ENCODE results near the gene CAMK1G.

DNA sequence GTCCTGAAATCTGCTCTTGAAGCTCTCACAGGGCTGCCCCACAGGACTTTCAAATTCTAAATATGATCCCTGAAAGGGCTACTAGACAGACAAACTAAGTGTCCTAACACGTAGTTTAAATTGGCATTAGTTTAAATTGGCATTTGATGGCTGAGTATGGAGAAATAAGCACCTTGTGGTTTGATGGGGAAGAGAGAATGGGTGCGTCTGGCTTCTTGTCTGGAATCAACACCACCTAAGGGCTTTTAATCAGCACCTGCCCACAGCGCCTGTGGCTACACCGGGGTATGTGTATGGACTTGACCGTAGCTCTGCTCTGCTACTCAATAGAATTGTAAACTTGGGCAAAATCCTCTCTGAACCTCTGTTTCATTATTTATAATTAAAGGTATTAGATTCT is 74.4 kb downstream of the CAMK1G start:
- TF ChIP-seq, protein P1, sequence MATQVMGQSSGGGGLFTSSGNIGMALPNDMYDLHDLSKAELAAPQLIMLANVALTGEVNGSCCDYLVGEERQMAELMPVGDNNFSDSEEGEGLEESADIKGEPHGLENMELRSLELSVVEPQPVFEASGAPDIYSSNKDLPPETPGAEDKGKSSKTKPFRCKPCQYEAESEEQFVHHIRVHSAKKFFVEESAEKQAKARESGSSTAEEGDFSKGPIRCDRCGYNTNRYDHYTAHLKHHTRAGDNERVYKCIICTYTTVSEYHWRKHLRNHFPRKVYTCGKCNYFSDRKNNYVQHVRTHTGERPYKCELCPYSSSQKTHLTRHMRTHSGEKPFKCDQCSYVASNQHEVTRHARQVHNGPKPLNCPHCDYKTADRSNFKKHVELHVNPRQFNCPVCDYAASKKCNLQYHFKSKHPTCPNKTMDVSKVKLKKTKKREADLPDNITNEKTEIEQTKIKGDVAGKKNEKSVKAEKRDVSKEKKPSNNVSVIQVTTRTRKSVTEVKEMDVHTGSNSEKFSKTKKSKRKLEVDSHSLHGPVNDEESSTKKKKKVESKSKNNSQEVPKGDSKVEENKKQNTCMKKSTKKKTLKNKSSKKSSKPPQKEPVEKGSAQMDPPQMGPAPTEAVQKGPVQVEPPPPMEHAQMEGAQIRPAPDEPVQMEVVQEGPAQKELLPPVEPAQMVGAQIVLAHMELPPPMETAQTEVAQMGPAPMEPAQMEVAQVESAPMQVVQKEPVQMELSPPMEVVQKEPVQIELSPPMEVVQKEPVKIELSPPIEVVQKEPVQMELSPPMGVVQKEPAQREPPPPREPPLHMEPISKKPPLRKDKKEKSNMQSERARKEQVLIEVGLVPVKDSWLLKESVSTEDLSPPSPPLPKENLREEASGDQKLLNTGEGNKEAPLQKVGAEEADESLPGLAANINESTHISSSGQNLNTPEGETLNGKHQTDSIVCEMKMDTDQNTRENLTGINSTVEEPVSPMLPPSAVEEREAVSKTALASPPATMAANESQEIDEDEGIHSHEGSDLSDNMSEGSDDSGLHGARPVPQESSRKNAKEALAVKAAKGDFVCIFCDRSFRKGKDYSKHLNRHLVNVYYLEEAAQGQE (IDR thresholded peaks at IDR 0.05; ENCODE audit: insufficient read depth in 1 of 2, low read depth in 2 of 2, low read length in 2 of 2), result no peak
- TF ChIP-seq POLR2AphosphoS5 (IDR thresholded peaks at IDR 0.05; ENCODE audit: low read depth, low read length) (no peak), TAF1 (IDR thresholded peaks at IDR 0.05; ENCODE audit: borderline replicate concordance, insufficient read depth, low read length) (no peak), SIN3A (IDR thresholded peaks at IDR 0.05; ENCODE audit: borderline replicate concordance, insufficient read depth, low read length) (no peak)
